Bronchial epithelial cell (primary cell): ENCODE results near the gene ATG2A. TPM values are rescaled to one million over a fixed set of nuclear protein-coding genes. Genes with fewer than 3 reads are reported as not detected.
A peak's percentile ranks its signal among the peaks of the same experiment; 100 is the strongest.

Experiments used
- DNase-seq: peaks from one replicate; pipeline ENCODE4 v3.0.0-alpha.2; 2010; ENCODE audit warnings: low read depth
- FAIRE-seq: peaks from 2 replicates; lab custom pipeline; 2011; peaks lifted over from hg19 to GRCh38; lab: Jason Lieb, UNC
- H3K27me3 ChIP-seq: 2 replicates; pipeline ENCODE4 v1.5.1; 2011; ENCODE audit warnings: low read length; ENCODE audit not compliant: control insufficient read depth, insufficient read depth
- H3K36me3 ChIP-seq: 2 replicates; pipeline ENCODE4 v1.5.1; 2011; ENCODE audit warnings: low read length; ENCODE audit not compliant: control insufficient read depth, insufficient read depth
- H3K4me3 ChIP-seq: 2 replicates; pipeline ENCODE4 v1.5.1; 2011; ENCODE audit warnings: mild to moderate bottlenecking, low read depth, low read length, control low read depth
- CTCF ChIP-seq: IDR thresholded peaks from 2 replicates; pipeline ENCODE4 v1.5.1; 2011; ENCODE audit warnings: mild to moderate bottlenecking, moderate library complexity, low read length, control low read depth, inconsistent platforms; ENCODE audit not compliant: insufficient read depth, severe bottlenecking
- total RNA-seq: library from RNA; depleted of rRNA; stranded (reverse); fragments of >200 nt; gene quantifications from 2 replicates; pipeline ENCODE4 v1.2.1, GENCODE V29; 2014

ATG2A gene
- total RNA-seq, 1 donor from 2014 or later = 6.1 TPM

DNA sequence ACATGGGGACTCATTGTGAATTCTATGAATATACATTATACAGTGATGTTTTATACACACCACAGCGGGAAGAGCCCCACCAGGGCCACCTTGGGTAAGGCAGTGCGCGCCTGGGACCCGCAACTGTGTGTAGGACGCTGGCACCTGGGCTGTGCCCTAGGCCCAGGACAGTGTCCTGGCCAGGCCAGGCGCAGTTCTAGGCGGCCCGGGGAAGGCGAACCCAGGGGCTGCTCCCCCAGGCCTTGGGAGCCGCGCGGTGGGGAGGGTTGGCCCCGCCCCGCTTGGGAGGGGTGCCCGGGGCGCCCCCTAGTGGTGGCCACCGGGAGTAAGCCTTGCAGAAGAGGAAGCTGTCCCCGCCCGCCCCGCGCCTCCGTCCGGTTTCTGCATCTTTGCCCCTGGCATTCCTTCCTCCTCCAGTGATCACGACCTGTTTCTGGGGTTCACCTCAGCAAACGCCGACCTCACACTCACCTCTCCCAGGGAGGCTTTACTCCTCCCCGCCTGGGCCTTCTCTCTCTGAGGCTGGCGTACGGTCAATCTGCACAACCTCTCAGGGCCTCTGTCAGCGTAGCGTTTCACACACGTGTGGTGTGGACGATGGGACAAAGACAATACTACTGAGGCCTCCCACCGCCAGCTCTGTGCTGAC, 29.1 kb downstream of the ATG2A start:
- Histone ChIP-seq H3K4me3 (no peak overlapping the region), H3K27me3 (no peaks in the 10 kb centered on the region), H3K36me3 (no peaks in the 10 kb centered on the region)
- peak; percentile 17 for DNase-seq
- no peak for FAIRE-seq
- peak; percentile 97 for TF ChIP-seq CTCF

DNA sequence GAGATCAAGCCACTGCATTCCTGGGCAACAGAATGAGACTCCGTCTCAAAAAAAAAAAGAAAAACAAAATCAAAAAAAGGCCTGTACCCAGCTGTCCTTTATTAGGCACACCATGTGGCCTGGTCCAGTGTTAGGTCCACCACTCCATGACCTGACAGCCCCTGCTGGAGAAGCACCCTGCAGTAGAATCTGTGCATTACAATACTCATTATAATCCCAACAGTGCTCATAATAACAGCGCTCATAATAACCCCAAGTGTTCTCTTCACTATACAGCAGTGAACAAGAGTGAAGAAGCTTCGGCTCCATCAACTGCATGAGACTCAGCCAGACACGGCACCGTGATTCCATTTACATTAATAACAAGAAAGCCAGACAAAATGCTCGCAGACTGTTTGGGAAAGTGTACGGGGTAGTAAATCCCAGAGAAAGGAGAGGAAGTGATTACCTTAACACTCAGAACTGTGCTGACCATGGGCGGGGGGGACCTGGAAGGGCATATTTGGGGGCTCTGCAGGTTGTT, 29.7 kb downstream of the ATG2A start:
- FAIRE-seq (no peak), DNase-seq (no peak)
- Histone ChIP-seq H3K4me3 (no peak overlapping the region), H3K36me3 (no peaks in the 10 kb centered on the region), H3K27me3 (no peaks in the 10 kb centered on the region)
- TF ChIP-seq CTCF = no peak

GRCh38 chr11:64885367-64886286, 31.4 kb downstream of the ATG2A start:
- TF ChIP-seq CTCF = no peak
- no peaks in the 10 kb centered on the region for H3K27me3 ChIP-seq
- no peaks in the 10 kb centered on the region for H3K36me3 ChIP-seq
- no peak overlapping the region for H3K4me3 ChIP-seq
- DNase-seq (peak; percentile 78), FAIRE-seq (no peak)

DNA sequence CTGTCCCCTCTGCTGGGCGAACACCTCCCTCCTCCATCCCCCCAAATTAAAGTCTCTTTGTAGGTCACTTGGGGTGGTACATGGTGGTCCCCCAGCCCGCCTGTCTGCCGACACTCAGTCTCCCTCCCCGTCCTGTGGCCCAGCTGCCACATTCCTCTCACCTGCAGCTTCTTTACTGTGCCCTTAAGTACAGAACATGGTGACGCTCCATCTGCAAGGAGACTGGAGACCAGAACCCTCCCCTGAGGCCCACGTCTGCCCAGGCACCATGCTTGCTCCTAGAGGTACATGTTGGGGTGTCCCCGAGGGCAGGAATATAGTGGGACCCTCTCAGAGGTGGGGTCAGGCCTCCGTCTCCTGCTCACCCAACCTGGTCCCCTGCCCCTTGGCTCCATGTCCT, 33.0 kb downstream of the ATG2A start:
- Histone ChIP-seq H3K4me3 (no peak overlapping the region), H3K36me3 (no peaks in the 10 kb centered on the region), H3K27me3 (no peaks in the 10 kb centered on the region)
- TF ChIP-seq CTCF = no peak
- DNase-seq = no peak
- no peak for FAIRE-seq

DNA sequence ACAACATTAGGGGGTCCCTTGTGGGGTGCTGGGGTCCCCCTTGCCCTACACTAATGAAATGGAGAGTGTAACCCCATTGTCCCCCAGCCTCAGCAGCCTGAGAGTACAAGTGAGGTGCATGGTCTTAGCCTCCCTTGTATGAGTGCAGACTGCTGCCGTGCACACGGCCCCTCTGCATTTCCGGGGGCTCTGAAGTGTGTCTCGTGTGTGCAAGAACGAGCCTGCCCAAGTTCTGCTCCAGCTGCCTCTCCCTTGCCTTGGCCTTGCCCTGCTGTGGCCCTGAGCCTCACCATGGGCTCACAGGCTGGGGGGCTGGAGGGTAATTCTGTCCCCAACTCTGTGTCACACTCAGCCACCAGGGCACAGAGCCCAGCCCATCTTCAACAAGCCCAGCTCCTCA, 33.4 kb downstream of the ATG2A start:
- TF ChIP-seq CTCF = no peak
- DNase-seq = no peak
- no peaks in the 10 kb centered on the region for H3K36me3 ChIP-seq
- no peak overlapping the region for H3K4me3 ChIP-seq
- no peak for FAIRE-seq
- H3K27me3 ChIP-seq = no peaks in the 10 kb centered on the region
